Ovary (tissue), 3 donors: ENCODE results near the gene DNASE1L2.

ENCODE experiments used
- CTCF ChIP-seq, 3 donors: fragments of 450-650 bp in 2 of 3; fragments of 200-600 bp in 1 of 3; IDR thresholded peaks; one replicate each; pipeline versions ENCODE4 v1.5.1 to v1.8.0; 2016 to 2022; ENCODE audit warnings: antibody characterized with exemption in 3 of 3, mild to moderate bottlenecking in 1 of 3
- POLR2A ChIP-seq: fragments of 450-650 bp; IDR thresholded peaks from one replicate; pipeline ENCODE4 v1.6.1; 2017; ENCODE audit warnings: antibody characterized with exemption, mild to moderate bottlenecking, moderate library complexity
- donor health status: DM: no; HTN: no; CAD: no.

DNA sequence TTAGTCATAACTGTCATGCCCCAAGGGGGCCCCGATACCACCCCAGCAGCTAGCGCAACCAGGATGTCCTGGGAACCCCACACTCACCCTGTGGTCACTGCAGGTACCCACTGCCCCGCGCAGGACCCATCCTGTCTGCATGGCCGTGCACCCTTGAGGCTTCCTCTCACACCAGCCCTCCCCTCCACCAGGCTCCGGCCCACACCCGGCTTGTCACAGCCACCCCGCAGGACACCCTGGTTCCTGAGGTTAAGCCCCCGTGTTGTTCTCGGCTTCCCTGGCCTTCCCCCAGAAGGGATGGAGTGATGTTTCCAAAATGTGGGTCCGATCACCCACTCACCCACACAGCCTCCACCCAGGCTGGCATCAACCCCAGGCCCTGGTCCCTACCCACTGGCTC lies 7.5 kb downstream of the DNASE1L2 start:
- TF ChIP-seq CTCF (IDR thresholded peaks at IDR 0.05) (no peak), POLR2A (no peak)
